HG03175 (cell line): ENCODE results near the gene MAPK4.
"Not testable (repeated sequence)": the region's sequence is repeated elsewhere in the genome, so short reads cannot be mapped to it uniquely, and the experiment has no call there.

Source experiments
- ATAC-seq: cut with Tn5 transposase; IDR thresholded peaks from one replicate; pipeline ENCODE4 v1.9.1; 2021; ENCODE audit warnings: mild to moderate bottlenecking, moderate library complexity; ENCODE audit not compliant: unreplicated experiment

The MAPK4 gene

GRCh38 chr18:50748243-50749229, 188.6 kb downstream of the MAPK4 start:
- ATAC-seq = no peak

- no peak for ATAC-seq
Measured at GRCh38 chr18:50749421-50749820, 189.5 kb downstream of the MAPK4 start.

- ATAC-seq = no peak
Measured at GRCh38 chr18:50749945-50750344, 190.1 kb downstream of the MAPK4 start.

GRCh38 chr18:50750546-50750945, 190.7 kb downstream of the MAPK4 start:
- ATAC-seq = no peak

- no peak for ATAC-seq
Measured at GRCh38 chr18:50751490-50751889, 191.6 kb downstream of the MAPK4 start.

GRCh38 chr18:50751947-50752346, 192.1 kb downstream of the MAPK4 start:
- ATAC-seq = no peak

GRCh38 chr18:50753311-50753710, 193.4 kb downstream of the MAPK4 start:
- ATAC-seq = no peak

- ATAC-seq = no peak
Measured at GRCh38 chr18:50754297-50754696, 194.4 kb downstream of the MAPK4 start.

- ATAC-seq = no peak
Measured at GRCh38 chr18:50757358-50757757, 197.5 kb downstream of the MAPK4 start.

- ATAC-seq = no peak
Measured at GRCh38 chr18:50769463-50769862, 209.6 kb downstream of the MAPK4 start.

GRCh38 chr18:50775207-50775606, 215.3 kb downstream of the MAPK4 start:
- ATAC-seq = no peak

GRCh38 chr18:50775726-50776125, 215.8 kb downstream of the MAPK4 start:
- no peak for ATAC-seq

- no peak for ATAC-seq
Measured at GRCh38 chr18:50776383-50776782, 216.5 kb downstream of the MAPK4 start.

- not testable (repeated sequence) for ATAC-seq
Measured at GRCh38 chr18:50779021-50779420, 219.1 kb downstream of the MAPK4 start.
